Lower leg skin (tissue), 3 donors: Measurements from ENCODE around the gene ODF4.

Experiments
- POLR2A ChIP-seq, 2 donors: fragments of 450-650 bp; IDR thresholded peaks; one replicate each; pipeline ENCODE4 v1.6.1; 2016 to 2017; ENCODE audit warnings: antibody characterized with exemption in 2 of 2, mild to moderate bottlenecking in 1 of 2, moderate library complexity in 1 of 2
- TF ChIP-seq, protein P1 (sequence below), 3 donors: fragments of 450-650 bp; IDR thresholded peaks; one replicate each; pipeline ENCODE4 v1.5.1; 2016; ENCODE audit warnings: antibody characterized with exemption in 3 of 3, mild to moderate bottlenecking in 3 of 3, moderate library complexity in 2 of 3

DNA sequence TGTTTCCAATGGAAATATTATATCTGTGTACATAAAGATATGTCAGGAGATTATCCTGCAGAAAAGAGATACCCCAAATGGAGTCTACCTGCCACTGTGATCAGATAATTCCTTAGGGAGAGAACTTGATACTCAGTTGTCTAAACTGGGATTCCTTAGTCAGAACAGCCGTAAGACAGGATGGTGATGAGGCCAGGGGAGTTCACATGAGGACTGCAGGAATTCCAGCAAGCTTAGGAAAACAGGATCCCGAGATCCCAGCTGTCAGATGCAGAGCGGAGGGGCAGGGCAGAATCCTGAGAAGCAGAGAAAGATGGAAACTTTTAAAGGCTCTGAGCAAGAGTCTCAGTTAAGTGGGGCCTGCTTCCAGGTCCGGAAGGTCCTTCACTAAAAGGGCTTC, 32.1 kb downstream of the ODF4 start:
- TF ChIP-seq, protein P1, sequence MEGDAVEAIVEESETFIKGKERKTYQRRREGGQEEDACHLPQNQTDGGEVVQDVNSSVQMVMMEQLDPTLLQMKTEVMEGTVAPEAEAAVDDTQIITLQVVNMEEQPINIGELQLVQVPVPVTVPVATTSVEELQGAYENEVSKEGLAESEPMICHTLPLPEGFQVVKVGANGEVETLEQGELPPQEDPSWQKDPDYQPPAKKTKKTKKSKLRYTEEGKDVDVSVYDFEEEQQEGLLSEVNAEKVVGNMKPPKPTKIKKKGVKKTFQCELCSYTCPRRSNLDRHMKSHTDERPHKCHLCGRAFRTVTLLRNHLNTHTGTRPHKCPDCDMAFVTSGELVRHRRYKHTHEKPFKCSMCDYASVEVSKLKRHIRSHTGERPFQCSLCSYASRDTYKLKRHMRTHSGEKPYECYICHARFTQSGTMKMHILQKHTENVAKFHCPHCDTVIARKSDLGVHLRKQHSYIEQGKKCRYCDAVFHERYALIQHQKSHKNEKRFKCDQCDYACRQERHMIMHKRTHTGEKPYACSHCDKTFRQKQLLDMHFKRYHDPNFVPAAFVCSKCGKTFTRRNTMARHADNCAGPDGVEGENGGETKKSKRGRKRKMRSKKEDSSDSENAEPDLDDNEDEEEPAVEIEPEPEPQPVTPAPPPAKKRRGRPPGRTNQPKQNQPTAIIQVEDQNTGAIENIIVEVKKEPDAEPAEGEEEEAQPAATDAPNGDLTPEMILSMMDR (IDR thresholded peaks at IDR 0.05) = no peak
- TF ChIP-seq POLR2A (IDR thresholded peaks at IDR 0.05) = no peak
